ENCODE data around the gene FERMT3.

Gene FERMT3

GRCh38 chr11:64249563-64250414 lies 43.3 kb downstream of the FERMT3 start:
- DNase-seq (ENCODE audit: low read depth): no peak

- DNase-seq (ENCODE audit: low read depth): no peak
Observed at GRCh38 chr11:64250415-64251015, 44.0 kb downstream of the FERMT3 start.

DNA sequence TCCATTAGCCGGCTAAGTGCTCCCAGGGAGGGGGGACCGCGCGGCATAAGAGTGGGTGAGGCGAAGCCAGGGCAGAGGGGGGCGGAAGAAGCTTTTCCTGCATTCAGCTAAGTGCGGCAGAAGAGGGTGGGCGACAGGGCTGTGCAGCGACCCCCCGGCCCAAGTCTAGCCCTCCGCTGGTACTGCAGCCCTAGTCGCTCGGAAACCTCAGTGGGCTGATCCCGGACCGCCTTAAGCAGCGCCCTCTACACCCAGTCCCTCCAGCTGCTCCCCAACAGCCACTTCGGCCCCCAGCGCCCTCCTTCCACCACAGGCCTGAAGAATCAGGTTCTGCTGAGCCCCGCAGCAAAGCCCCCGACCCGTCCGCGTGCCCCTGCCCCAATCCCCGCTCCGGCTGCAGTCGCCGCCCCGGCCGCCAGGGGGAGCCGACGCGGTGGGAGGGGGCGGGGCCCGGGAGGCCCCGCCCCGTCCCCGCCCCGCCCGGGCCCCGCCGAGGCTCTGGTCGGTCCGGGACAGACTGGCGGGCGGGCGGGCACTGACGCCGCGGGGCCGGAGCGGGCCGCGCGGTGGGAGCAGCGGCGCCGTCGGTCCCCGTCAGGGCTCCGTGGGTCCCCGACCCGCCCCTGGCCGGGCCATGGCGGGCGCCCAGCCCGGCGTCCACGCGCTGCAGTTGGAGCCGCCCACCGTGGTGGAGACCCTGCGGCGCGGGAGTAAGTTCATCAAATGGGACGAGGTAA lies 44.7 kb downstream of the FERMT3 start, which contains the start of gene PLCB3:
Gene PLCB3 (plus strand): TSS at position 515 of the 737 bp plus-strand sequence. CDS start 120 bp downstream, at position 635.
- peak; percentile 55 for DNase-seq (ENCODE audit: low read depth)

DNA sequence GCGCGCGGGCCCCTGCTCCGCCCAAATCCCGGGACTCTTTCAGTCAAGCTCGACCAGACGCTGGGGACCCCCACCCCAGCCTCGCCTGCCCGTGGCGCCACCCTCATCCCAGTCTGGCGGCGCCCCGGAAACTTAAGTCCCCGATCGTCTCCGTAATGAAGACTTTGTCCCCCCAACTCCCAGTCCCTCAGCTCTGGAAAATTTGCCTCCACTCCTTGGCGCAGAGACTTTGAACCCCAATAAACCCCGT lies 45.2 kb downstream of the FERMT3 start:
- no peak for DNase-seq (ENCODE audit: low read depth)

DNA sequence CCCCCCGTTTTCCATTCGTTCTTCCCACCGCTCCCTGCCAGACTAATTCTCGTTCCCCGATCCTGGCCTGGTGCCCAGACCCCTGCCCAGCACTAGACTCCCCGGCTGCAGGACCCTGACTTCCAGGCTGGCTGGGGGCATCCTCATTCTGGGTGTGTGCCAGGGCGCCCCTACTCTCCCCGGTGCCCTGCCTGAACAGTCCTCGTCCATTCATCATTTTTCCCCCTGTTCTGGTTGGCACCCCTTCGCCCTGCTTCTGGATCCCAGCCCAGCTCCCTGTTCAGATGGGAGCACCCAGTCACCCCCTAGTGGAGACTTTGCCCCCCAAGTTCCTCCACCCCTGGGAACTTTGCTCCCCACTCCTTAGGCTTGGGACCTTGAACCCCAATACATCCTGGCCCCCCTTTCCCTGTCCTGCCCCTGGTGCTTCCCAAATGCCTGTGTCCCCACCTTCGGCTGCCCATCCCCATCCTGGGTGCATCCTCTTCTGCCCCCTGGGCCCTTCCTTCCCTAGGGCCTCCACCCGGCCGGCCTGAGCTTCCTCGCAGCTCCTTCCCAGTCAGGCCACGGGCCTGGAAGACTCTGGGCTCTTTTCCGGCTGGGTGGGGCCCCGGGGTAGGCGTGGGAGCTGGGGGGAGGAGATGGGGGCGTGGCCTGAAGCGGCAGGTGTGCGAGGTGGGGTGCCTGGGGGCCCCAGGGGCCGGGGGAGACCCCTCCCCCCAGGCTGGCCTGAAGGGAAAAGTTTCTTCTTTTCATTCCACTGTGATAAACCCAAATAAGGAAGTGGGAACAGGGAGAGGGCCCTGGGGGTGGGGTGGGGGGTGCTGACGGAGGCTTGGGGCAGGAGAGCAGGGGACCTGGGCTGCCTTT lies 45.7 kb downstream of the FERMT3 start:
- DNase-seq (ENCODE audit: low read depth): no peak

DNA sequence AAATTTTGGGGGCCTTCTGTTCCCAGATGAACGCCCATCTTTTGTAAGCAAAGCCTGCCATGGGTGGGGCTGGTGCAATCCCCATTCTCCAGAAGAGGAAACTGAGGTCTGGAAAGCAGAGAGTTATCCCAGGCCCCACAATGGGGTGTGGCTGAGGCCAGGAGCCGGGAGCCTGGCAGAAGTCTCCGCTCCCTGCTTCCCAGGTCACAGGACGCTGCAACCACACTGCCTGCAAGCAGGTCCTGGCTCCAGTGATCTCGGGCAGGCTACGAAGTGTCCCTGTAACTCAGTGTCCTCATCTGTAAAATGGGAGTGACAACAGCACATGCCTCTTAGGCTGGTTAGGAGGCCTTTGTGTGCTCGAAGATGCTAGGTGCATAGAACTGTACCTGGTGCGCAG lies 46.5 kb downstream of the FERMT3 start:
- no peak for DNase-seq (ENCODE audit: low read depth)

- DNase-seq (ENCODE audit: low read depth): no peak
Observed at GRCh38 chr11:64253481-64253880, 47.0 kb downstream of the FERMT3 start.

DNA sequence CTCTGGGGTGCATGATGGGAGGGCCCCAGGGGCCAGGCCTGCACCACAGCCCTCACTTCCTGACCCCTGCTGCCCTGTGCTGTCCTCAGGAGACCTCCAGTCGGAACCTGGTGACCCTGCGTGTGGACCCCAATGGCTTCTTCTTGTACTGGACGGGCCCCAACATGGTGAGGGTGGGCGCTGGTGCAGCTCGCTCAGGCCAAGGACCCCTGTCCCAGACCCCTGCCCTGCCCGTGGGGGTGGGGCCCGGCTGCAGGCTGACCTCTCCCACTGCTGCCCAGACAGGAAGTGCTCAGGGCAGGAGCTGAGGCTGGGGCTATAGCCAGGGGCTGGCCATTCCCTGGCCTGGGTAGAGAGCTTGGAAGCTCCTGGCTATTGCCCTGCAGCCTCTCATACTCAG lies 47.8 kb downstream of the FERMT3 start:
- no peak for DNase-seq (ENCODE audit: low read depth)

DNA sequence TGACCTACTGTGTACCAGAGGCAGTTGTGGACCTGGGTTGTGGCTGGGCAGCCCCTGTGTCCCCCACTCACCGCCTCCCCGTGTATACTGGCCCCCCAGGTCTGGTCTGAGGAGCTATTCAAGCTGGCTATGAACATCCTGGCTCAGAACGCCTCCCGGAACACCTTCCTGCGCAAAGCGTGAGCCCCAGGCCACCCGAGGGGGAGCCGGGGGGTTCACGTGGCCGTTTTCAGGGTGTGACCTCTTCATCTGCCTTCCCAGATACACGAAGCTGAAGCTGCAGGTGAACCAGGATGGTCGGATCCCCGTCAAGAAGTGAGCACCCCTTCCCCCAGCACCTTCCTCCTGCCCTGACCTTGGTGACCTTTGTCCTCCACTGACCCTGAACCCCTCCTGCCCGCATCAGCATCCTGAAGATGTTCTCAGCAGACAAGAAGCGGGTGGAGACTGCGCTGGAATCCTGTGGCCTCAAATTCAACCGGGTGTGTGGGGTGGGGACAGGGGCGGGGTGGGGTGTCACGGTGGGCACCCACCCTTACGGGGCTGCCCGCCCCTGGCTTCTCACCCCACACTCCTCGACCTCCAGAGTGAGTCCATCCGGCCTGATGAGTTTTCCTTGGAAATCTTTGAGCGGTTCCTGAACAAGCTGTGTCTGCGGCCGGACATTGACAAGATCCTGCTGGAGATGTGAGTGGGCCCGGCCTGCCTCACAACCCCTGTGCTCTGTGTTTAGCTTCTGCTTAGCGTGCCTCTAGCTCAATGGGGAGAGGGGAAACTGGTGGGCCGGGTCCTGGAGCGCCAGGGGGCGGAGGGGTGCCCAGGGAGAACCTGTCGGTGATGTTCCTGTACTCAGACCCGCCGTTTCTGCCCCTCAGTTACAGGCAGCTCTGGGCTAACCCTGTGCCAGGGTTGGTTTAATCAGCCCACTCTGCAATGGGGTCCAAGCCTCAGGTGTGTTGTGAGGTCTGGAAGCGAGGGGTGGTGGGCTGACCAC lies 48.9 kb downstream of the FERMT3 start:
- no peak for DNase-seq (ENCODE audit: low read depth)

GRCh38 chr11:64256300-64256699 lies 49.8 kb downstream of the FERMT3 start:
- no peak for DNase-seq (ENCODE audit: low read depth)

GRCh38 chr11:64258356-64258755 lies 51.8 kb downstream of the FERMT3 start:
- no peak for DNase-seq (ENCODE audit: low read depth)

DNA sequence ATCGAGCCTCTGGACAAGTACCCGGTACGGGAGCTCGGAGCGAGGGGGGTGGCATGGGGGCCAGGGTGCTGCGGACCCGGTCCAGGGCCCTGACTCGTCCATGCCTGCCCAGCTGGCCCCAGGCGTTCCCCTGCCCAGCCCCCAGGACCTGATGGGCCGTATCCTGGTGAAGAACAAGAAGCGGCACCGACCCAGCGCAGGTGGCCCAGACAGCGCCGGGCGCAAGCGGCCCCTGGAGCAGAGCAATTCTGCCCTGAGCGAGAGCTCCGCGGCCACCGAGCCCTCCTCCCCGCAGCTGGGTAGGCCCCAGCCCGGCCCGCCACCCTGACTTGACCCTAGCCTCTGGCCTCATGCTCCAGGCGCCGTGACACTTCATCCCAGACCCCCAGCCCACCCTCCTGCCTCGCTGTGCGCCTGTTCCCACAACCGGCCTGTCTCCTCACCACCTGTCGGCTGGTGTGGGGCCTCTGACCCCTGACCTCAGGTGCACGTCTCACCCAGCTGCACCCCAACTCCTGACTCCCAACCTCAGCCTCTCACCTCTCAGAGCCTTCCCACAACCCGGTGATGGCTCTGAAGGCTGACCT lies 52.5 kb downstream of the FERMT3 start:
- DNase-seq (ENCODE audit: low read depth): no peak

DNA sequence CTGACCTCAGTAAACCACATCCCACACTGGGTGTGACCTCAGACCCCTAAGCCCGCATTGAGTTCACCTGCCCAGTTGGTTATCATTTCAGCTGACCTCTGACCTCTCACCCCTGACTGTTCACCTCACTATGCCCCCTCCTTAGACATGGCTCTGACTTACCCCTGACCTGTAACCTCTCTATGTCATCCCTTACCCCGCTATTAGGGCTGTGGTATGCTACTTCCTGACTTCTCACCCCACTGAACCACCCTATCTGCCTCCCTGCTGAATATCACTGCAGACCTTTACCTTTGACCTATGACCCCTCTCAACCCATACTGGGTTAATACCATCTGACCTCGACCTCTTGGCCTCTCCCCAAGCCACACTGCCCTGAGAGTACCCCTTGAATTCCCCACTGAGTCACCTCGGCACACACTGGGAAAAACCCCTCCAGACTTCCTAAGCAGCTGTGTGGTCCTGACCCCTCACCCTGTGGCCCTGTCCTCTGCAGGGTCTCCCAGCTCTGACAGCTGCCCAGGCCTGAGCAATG lies 53.1 kb downstream of the FERMT3 start:
- DNase-seq (ENCODE audit: low read depth): no peak

DNA sequence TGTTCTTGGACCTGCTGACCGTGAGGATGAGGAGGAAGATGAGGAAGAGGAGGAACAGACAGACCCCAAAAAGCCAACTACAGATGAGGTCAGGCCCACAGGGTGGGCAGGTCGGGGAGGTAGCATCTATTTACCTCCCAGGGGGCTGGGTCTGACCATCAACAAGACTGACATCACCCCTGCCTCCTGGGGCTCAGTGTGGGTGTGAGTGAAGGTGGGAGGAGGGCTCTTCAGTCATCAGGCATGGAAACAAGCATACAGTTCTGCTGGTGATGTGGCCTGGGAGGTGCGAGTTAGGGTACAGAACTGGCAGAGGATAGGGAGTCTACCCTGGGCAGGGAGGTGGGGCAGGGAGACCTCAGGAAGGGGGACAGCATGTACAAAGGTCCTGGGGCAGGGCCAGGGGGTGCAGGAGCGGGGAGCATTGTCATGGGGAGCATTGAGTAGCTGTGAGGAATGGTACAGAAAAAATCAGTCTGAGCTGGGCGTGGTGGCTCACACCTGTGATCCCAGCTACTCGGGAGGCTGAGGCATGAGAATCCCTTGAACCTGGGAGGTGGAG lies 53.7 kb downstream of the FERMT3 start:
- DNase-seq (ENCODE audit: low read depth): no peak

- no peak for DNase-seq (ENCODE audit: low read depth)
Observed at GRCh38 chr11:64261556-64262080, 55.1 kb downstream of the FERMT3 start.

DNA sequence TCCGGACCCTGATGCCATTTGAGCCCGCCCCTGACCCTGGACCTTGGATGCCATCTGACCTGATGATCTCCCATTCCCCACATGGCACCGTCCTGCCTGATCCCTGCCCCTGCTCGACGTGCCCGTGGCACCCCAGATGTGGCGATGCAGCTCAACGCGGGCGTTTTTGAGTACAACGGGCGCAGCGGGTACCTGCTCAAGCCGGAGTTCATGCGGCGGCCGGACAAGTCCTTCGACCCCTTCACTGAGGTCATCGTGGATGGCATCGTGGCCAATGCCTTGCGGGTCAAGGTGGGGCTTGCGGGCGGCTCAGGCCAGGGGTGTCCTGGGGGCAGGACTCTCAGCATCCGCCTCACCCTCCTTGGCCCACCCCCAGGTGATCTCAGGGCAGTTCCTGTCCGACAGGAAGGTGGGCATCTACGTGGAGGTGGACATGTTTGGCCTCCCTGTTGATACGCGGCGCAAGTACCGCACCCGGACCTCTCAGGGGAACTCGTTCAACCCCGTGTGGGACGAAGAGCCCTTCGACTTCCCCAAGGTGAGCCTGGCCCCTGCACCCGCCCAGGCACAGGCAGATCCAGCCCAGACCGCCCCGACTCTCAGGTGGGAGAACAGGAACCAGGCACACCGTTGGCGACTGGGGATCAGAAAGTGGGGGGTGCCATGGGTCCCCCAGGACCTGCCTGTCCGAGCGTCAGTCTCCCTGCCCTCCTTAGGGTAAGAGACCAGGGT lies 55.9 kb downstream of the FERMT3 start:
- no peak for DNase-seq (ENCODE audit: low read depth)

GRCh38 chr11:64263021-64263946 lies 56.8 kb downstream of the FERMT3 start:
- no peak for DNase-seq (ENCODE audit: low read depth)

- DNase-seq (ENCODE audit: low read depth): no peak
Observed at GRCh38 chr11:64263947-64264317, 57.4 kb downstream of the FERMT3 start.
